Mesothelial cell of epicardium (in vitro differentiated cells): Measurements from ENCODE around the gene PRDM4. TPM values are rescaled to one million over a fixed set of nuclear protein-coding genes. Genes with fewer than 3 reads are reported as not detected.

Experiments used
- DNase-seq, 2 experiments: peaks; one replicate each; pipeline ENCODE4 v3.0.0; 2021; ENCODE audit warnings: low spot score in 2 of 2; ENCODE audit not compliant: unreplicated experiment in 2 of 2
- H3K27ac Mint-ChIP-seq: 2 replicates; pipeline ENCODE4 v1.8.0; 2021; ENCODE audit warnings: mixed read lengths
- H3K27me3 Mint-ChIP-seq: 2 replicates; pipeline ENCODE4 v1.8.0; 2021; ENCODE audit warnings: low read depth, mixed read lengths
- H3K36me3 Mint-ChIP-seq: 2 replicates; pipeline ENCODE4 v1.8.0; 2021; ENCODE audit warnings: mixed read lengths
- H3K4me1 Mint-ChIP-seq: 2 replicates; pipeline ENCODE4 v1.8.0; 2021; ENCODE audit warnings: mixed read lengths
- H3K4me3 Mint-ChIP-seq: 2 replicates; pipeline ENCODE4 v1.8.0; 2021; ENCODE audit warnings: mild to moderate bottlenecking, moderate library complexity, mixed read lengths
- H3K9me3 Mint-ChIP-seq: 2 replicates; pipeline ENCODE4 v1.8.0; 2021; ENCODE audit warnings: mixed read lengths
- total RNA-seq: library from RNA; stranded (reverse); gene quantifications from 3 replicates; pipeline ENCODE4 v1.2.1, GENCODE V29; 2021
- TF ChIP-seq, protein P1 (sequence below): fragments of 200-600 bp; sonication (generic); IDR thresholded peaks from one replicate; pipeline ENCODE4 v1.5.0; 2021; ENCODE audit warnings: antibody characterized with exemption; ENCODE audit not compliant: unreplicated experiment

PRDM4 gene
- total RNA-seq, 1 donor from 2014 or later, result 35.1 TPM

DNA sequence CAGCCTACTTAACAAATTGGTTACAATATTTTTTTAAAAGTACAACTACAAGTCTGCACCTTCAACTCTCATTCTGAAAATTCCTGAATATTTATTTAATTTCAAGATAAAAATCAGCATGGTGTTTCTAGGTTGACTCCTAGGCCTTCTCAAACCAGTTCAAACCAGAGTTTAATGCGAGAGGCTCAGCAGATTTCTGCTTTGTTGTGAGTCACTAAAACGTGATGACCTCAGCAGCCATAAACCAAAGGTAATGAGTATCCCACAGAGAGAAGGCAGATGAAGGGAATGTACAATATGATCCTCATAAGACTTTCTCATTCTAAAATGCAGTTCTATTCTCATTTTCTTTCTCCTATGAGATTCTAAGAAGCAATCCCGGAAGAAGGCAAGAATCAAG is 1.5 kb downstream of the PRDM4 start:
- Mint-ChIP-seq H3K9me3 (no peaks in the 10 kb centered on the region), H3K27me3 (peaks cover 4% of the 10 kb centered on the region), H3K4me1 (peaks cover 21% of the 10 kb centered on the region), H3K27ac (peak overlapping the region; percentile 94), H3K36me3 (peaks cover 8% of the 10 kb centered on the region), H3K4me3 (peak overlapping the region; percentile 89)
- DNase-seq, result no peak
- TF ChIP-seq, protein P1, sequence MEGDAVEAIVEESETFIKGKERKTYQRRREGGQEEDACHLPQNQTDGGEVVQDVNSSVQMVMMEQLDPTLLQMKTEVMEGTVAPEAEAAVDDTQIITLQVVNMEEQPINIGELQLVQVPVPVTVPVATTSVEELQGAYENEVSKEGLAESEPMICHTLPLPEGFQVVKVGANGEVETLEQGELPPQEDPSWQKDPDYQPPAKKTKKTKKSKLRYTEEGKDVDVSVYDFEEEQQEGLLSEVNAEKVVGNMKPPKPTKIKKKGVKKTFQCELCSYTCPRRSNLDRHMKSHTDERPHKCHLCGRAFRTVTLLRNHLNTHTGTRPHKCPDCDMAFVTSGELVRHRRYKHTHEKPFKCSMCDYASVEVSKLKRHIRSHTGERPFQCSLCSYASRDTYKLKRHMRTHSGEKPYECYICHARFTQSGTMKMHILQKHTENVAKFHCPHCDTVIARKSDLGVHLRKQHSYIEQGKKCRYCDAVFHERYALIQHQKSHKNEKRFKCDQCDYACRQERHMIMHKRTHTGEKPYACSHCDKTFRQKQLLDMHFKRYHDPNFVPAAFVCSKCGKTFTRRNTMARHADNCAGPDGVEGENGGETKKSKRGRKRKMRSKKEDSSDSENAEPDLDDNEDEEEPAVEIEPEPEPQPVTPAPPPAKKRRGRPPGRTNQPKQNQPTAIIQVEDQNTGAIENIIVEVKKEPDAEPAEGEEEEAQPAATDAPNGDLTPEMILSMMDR, result no peak

DNA sequence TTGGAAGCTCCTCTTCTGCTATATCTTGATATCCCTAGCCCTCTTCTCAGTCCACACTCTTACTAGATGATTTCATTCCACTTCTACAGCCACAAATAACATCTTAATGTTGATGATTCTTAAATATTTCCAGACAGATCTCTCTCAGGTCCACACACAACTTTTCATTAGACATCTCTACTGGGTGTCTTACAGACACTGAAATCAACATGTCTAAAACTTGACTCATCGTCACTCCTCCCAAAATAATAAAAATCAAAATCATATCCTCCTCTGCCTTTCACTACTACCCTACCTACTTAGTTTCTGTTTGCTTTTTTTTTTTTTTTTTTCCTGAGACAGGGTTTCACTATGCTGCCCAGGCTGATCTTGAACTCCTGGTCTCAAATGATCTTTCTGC is 11.9 kb downstream of the PRDM4 start:
- Mint-ChIP-seq H3K4me3 (no peak overlapping the region), H3K4me1 (no peaks in the 10 kb centered on the region), H3K36me3 (peaks cover 21% of the 10 kb centered on the region), H3K27ac (no peak overlapping the region), H3K9me3 (no peaks in the 10 kb centered on the region), H3K27me3 (no peaks in the 10 kb centered on the region)
- TF ChIP-seq, protein P1, result no peak
- DNase-seq, result no peak

DNA sequence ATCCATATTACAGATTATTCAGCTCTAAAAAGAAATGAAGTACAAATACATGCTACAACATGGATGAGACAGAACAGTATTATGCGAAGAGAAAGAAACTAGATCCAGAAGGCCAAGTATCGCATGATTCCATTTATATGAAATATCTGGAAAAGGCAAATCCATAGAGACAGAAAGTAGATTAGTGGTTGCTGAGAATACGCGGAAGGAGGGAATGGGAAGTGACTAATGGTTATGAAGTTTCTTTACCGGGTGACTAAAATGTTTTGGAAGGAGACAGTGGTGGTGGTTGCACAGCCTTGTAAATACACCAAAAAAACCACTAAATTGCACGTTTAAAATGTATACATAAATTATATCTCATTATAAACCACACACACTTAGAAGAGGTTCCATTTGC is 12.5 kb downstream of the PRDM4 start:
- Mint-ChIP-seq H3K4me1 (no peaks in the 10 kb centered on the region), H3K4me3 (no peak overlapping the region), H3K27me3 (no peaks in the 10 kb centered on the region), H3K27ac (no peak overlapping the region), H3K36me3 (peaks cover 21% of the 10 kb centered on the region), H3K9me3 (no peaks in the 10 kb centered on the region)
- no peak for DNase-seq
- TF ChIP-seq, protein P1, result no peak

GRCh38 chr12:107736914-107737313 is 24.0 kb downstream of the PRDM4 start:
- no peak for DNase-seq
- no peaks in the 10 kb centered on the region for H3K27me3 Mint-ChIP-seq
- H3K4me1 Mint-ChIP-seq, result no peaks in the 10 kb centered on the region
- no peak overlapping the region for H3K27ac Mint-ChIP-seq
- TF ChIP-seq, protein P1, result no peak
- no peak overlapping the region for H3K4me3 Mint-ChIP-seq
- H3K9me3 Mint-ChIP-seq, result no peaks in the 10 kb centered on the region
- peaks cover 59% of the 10 kb centered on the region for H3K36me3 Mint-ChIP-seq

DNA sequence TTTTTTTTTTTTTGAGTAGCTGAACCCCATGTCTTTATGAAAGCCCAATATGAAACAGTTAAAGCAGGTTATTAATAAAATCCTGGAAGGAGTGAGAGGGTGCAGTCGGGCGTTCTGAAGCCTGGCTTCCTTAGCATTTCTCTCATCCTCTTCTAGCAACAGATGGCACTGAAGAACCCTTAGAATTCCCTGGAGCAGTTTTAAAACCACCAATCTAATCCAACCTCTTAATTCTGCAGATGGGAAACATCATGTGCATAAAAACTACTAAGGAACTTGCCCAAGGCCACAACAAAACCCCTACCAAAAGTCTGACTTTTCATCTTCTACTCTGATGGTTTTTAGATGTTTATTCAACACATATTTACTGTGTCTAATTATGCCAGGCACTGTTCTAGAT is 25.2 kb downstream of the PRDM4 start:
- Mint-ChIP-seq H3K9me3 (no peaks in the 10 kb centered on the region), H3K27ac (no peak overlapping the region), H3K4me3 (no peak overlapping the region), H3K36me3 (peaks cover 54% of the 10 kb centered on the region), H3K27me3 (no peaks in the 10 kb centered on the region), H3K4me1 (no peaks in the 10 kb centered on the region)
- TF ChIP-seq, protein P1, result no peak
- no peak for DNase-seq

DNA sequence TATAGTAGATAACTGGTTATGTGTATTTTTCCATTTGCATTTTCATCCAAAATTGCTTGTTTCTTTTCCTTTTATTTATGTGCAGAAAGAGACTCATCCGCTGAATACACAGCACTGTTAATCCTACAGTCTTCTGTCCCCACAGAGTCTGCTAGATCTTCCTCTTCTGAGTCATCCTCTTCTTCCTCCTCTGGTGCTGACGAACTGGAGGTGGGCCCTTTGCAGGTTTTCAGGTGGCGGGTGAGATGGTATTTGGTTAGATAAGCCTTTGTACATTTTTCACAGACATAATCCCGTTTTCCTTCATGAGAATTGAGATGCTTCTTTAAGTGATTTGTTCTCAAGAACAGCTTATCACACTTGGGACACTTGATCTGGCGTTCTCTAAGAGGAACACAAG is 26.8 kb downstream of the PRDM4 start:
- H3K27ac Mint-ChIP-seq, result no peak overlapping the region
- no peak for DNase-seq
- H3K4me3 Mint-ChIP-seq, result no peak overlapping the region
- no peaks in the 10 kb centered on the region for H3K9me3 Mint-ChIP-seq
- H3K27me3 Mint-ChIP-seq, result no peaks in the 10 kb centered on the region
- peaks cover 49% of the 10 kb centered on the region for H3K36me3 Mint-ChIP-seq
- TF ChIP-seq, protein P1, result no peak
- no peaks in the 10 kb centered on the region for H3K4me1 Mint-ChIP-seq
